Activated naive CD4-positive, alpha-beta T cell treated with anti-CD3 and anti-CD28 coated beads, Interleukin-2, amount 50 U/mL, for 16 hours (primary cell): ENCODE data around the gene ZNF831.

ENCODE experiments used
- DNase-seq: peaks from one replicate; pipeline ENCODE4 v3.0.0-alpha.2; 2020

ZNF831 gene

GRCh38 chr20:59182401-59183044 lies 18.9 kb downstream of the ZNF831 start:
- no peak for DNase-seq

- no peak for DNase-seq
Measured at GRCh38 chr20:59183751-59184150, 20.1 kb downstream of the ZNF831 start.

GRCh38 chr20:59184880-59185447 lies 21.3 kb downstream of the ZNF831 start:
- DNase-seq = no peak

GRCh38 chr20:59185809-59186208 lies 22.2 kb downstream of the ZNF831 start:
- no peak for DNase-seq

GRCh38 chr20:59190466-59190865 lies 26.8 kb downstream of the ZNF831 start:
- DNase-seq = no peak

- DNase-seq = no peak
Measured at GRCh38 chr20:59191036-59191755, 27.6 kb downstream of the ZNF831 start.

GRCh38 chr20:59191756-59192532 lies 28.3 kb downstream of the ZNF831 start:
- DNase-seq = no peak

- no peak for DNase-seq
Measured at GRCh38 chr20:59192533-59192896, 28.9 kb downstream of the ZNF831 start.

GRCh38 chr20:59193325-59193724 lies 29.7 kb downstream of the ZNF831 start:
- no peak for DNase-seq

GRCh38 chr20:59194023-59194935 lies 30.7 kb downstream of the ZNF831 start:
- DNase-seq = no peak

GRCh38 chr20:59195316-59195993 lies 31.8 kb downstream of the ZNF831 start:
- DNase-seq = no peak

- no peak for DNase-seq
Measured at GRCh38 chr20:59204165-59204894, 40.7 kb downstream of the ZNF831 start.

GRCh38 chr20:59205044-59205443 lies 41.4 kb downstream of the ZNF831 start:
- DNase-seq = no peak

GRCh38 chr20:59207235-59207634 lies 43.6 kb downstream of the ZNF831 start:
- DNase-seq = no peak

- peak; percentile 83 for DNase-seq
Measured at GRCh38 chr20:59207742-59208357, 44.2 kb downstream of the ZNF831 start.

- no peak for DNase-seq
Measured at GRCh38 chr20:59210186-59210585, 46.6 kb downstream of the ZNF831 start.

- no peak for DNase-seq
Measured at GRCh38 chr20:59211208-59211765, 47.7 kb downstream of the ZNF831 start.

- no peak for DNase-seq
Measured at GRCh38 chr20:59214073-59214472, 50.5 kb downstream of the ZNF831 start.

GRCh38 chr20:59214606-59215547 lies 51.3 kb downstream of the ZNF831 start:
- DNase-seq = no peak
